Tibial nerve (tissue), 4 donors: ENCODE data around the gene FAM135A.

Experiments used
- EP300 ChIP-seq, 2 donors: sonication (generic); formaldehyde crosslinking; IDR thresholded peaks; one replicate each; pipeline ENCODE4 v1.6.1; 2017; ENCODE audit warnings: antibody characterized with exemption in 2 of 2, mild to moderate bottlenecking in 1 of 2
- TF ChIP-seq, protein P1 (sequence below), 5 experiments: fragments of 200-600 bp in 3 of 5; fragments of 450-650 bp in 2 of 5; sonication (generic) in 3 of 5; IDR thresholded peaks; one replicate each; pipeline ENCODE4 v1.5.1; 2016 to 2019; ENCODE audit warnings: antibody characterized with exemption in 5 of 5, mild to moderate bottlenecking in 3 of 5, moderate library complexity in 2 of 5

DNA sequence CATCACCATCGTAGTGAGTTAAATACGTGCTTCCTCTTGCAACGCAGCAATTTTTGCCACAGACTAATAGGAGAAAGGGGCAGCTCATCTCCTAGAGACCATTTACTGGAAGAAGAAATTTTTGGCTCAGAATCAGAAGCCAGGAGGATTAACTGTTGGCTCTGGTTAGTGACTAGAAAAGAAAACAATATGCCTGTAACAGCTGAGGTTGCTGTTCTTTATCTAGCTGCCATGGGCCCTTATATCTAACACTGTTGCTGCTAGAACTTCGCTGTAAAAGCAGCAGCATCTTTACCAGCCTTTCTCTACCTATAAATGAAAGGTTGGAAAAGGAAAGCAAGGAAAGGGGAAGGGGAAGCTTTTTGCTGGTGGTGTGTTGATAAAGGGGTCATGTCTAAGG is 65.9 kb downstream of the FAM135A start:
- TF ChIP-seq, protein P1, sequence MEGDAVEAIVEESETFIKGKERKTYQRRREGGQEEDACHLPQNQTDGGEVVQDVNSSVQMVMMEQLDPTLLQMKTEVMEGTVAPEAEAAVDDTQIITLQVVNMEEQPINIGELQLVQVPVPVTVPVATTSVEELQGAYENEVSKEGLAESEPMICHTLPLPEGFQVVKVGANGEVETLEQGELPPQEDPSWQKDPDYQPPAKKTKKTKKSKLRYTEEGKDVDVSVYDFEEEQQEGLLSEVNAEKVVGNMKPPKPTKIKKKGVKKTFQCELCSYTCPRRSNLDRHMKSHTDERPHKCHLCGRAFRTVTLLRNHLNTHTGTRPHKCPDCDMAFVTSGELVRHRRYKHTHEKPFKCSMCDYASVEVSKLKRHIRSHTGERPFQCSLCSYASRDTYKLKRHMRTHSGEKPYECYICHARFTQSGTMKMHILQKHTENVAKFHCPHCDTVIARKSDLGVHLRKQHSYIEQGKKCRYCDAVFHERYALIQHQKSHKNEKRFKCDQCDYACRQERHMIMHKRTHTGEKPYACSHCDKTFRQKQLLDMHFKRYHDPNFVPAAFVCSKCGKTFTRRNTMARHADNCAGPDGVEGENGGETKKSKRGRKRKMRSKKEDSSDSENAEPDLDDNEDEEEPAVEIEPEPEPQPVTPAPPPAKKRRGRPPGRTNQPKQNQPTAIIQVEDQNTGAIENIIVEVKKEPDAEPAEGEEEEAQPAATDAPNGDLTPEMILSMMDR (IDR thresholded peaks at IDR 0.05): no peak
- no peak for TF ChIP-seq EP300 (IDR thresholded peaks at IDR 0.05)
